Thyroid gland (tissue), 4 donors: ENCODE results near the gene MAPK1. TPM values are rescaled to one million over a fixed set of nuclear protein-coding genes. Genes with fewer than 3 reads are reported as not detected.
"Not testable (repeated sequence)": the region's sequence is repeated elsewhere in the genome, so short reads cannot be mapped to it uniquely, and the experiment has no call there.

Experiments used
- DNase-seq, 2 donors: peaks; one replicate each; pipeline ENCODE4 v3.0.0-alpha.2; 2019
- H3K27ac ChIP-seq, 3 donors: fragments of 200-600 bp; sonication (generic); 1 replicate in 2 of 3; 2 replicates in 1 of 3; pipeline ENCODE4 v1.5.1; 2016 to 2019; ENCODE audit warnings: mild to moderate bottlenecking in 1 of 3, moderate library complexity in 1 of 3
- H3K27me3 ChIP-seq: fragments of 200-600 bp; sonication (generic); one replicate; pipeline ENCODE4 v1.5.1; 2019
- H3K36me3 ChIP-seq, 2 donors: fragments of 200-600 bp; sonication (generic); one replicate each; pipeline ENCODE4 v1.5.1; 2016 to 2019
- H3K4me1 ChIP-seq, 2 donors: fragments of 200-600 bp; sonication (generic); one replicate each; pipeline ENCODE4 v1.5.1; 2017 to 2019
- H3K4me3 ChIP-seq, 3 donors: fragments of 200-600 bp; sonication (generic); replicated peaks in 1 of 3; 1 replicate in 2 of 3; 2 replicates in 1 of 3; pipeline ENCODE4 v1.5.1; 2016; ENCODE audit warnings: mild to moderate bottlenecking in 1 of 3
- H3K9me3 ChIP-seq: fragments of 200-600 bp; sonication (generic); one replicate; pipeline ENCODE4 v1.5.1; 2017
- CTCF ChIP-seq, 6 experiments: fragments of 200-600 bp in 3 of 6; fragments of 450-650 bp in 3 of 6; sonication (generic) in 3 of 6; IDR thresholded peaks; one replicate each; pipeline ENCODE4 v1.5.1; 2016 to 2019; ENCODE audit warnings: antibody characterized with exemption in 6 of 6, mild to moderate bottlenecking in 2 of 6, inconsistent platforms in 1 of 6, moderate library complexity in 1 of 6
- POLR2A ChIP-seq, 2 donors: fragments of 450-650 bp; IDR thresholded peaks; one replicate each; pipeline ENCODE4 v1.6.1; 2017; ENCODE audit warnings: antibody characterized with exemption in 2 of 2, mild to moderate bottlenecking in 2 of 2, moderate library complexity in 1 of 2
- WGBS, 2 donors: methylation state at CpG; one replicate each; pipeline ENCODE4 v1.1.5; 2017; 5-methylcytosine and 5-hydroxymethylcytosine counted together
- intact Hi-C: fragments of 100-400 bp; cut with DNase I; formaldehyde crosslinking; loops from one replicate; pipeline ENCODE4 v1.15.1; 2023
- total RNA-seq, 4 donors: library from RNA; depleted of rRNA; stranded (reverse); fragments of >200 nt; gene quantifications; one replicate each; pipeline ENCODE4 v1.2.3, GENCODE V29; 2016

MAPK1 gene
- total RNA-seq, 4 donors from 2014 or later: 83.1 to 145 (median 97.9) TPM

- 79 to 81% methylated on average over 6 of the region's 6 CpGs for whole genome bisulfite sequencing, 2 donors
- intact Hi-C loops: no loop called here
- no peak for TF ChIP-seq CTCF (IDR thresholded peaks at IDR 0.05)
- no peak for TF ChIP-seq POLR2A (IDR thresholded peaks at IDR 0.05)
- Histone ChIP-seq H3K4me1 (peaks cover 28 to 29% of the 10 kb centered on the region in 2 donors), H3K9me3 (no peaks in the 10 kb centered on the region), H3K27me3 (no peaks in the 10 kb centered on the region), H3K4me3 (no peak overlapping the region), H3K36me3 (no peaks in the 10 kb centered on the region), H3K27ac (no peak overlapping the region)
- no peak for DNase-seq
Observed at GRCh38 chr22:21855676-21856075, 11.8 kb downstream of the MAPK1 start.

- Histone ChIP-seq H3K27me3 (no peaks in the 10 kb centered on the region), H3K4me1 (peaks cover 33 to 45% of the 10 kb centered on the region in 2 donors), H3K27ac (no peak overlapping the region), H3K9me3 (no peaks in the 10 kb centered on the region), H3K36me3 (no peaks in the 10 kb centered on the region), H3K4me3 (no peak overlapping the region)
- intact Hi-C loops: no loop called here
- TF ChIP-seq POLR2A (IDR thresholded peaks at IDR 0.05) (no peak), CTCF (IDR thresholded peaks at IDR 0.05) (no peak)
- DNase-seq: no peak
Observed at GRCh38 chr22:21850660-21851059, 16.8 kb downstream of the MAPK1 start.

- Histone ChIP-seq H3K36me3 (no peaks in the 10 kb centered on the region), H3K4me1 (peaks cover 24 to 49% of the 10 kb centered on the region in 2 donors), H3K4me3 (no peak overlapping the region), H3K9me3 (no peaks in the 10 kb centered on the region), H3K27me3 (no peaks in the 10 kb centered on the region), H3K27ac (peak overlapping the region in 1 of 3 donors; percentile 24)
- TF ChIP-seq POLR2A (IDR thresholded peaks at IDR 0.05) (no peak), CTCF (IDR thresholded peaks at IDR 0.05) (no peak)
- DNase-seq: no peak
- intact Hi-C loops: no loop called here
- WGBS, 2 donors: 25 to 48% methylated on average over 1 of the region's 1 CpG
Observed at GRCh38 chr22:21849489-21849888, 18.0 kb downstream of the MAPK1 start.

GRCh38 chr22:21848057-21848456 is 19.4 kb downstream of the MAPK1 start:
- peaks cover 24 to 46% of the 10 kb centered on the region in 2 donors for H3K4me1 ChIP-seq
- H3K4me3 ChIP-seq, H3K9me3 ChIP-seq, DNase-seq, intact Hi-C loops, H3K36me3 ChIP-seq, H3K27me3 ChIP-seq, H3K27ac ChIP-seq: not testable (repeated sequence)
- WGBS, 2 donors: 52 to 66% methylated on average over 5 of the region's 5 CpGs

GRCh38 chr22:21845558-21846453 is 21.6 kb downstream of the MAPK1 start:
- no peak for DNase-seq
- H3K4me1 ChIP-seq: peaks cover 26 to 46% of the 10 kb centered on the region in 2 donors
- H3K27me3 ChIP-seq: no peaks in the 10 kb centered on the region
- no peak overlapping the region for H3K4me3 ChIP-seq
- no peaks in the 10 kb centered on the region for H3K36me3 ChIP-seq
- H3K9me3 ChIP-seq: no peaks in the 10 kb centered on the region
- 97 to 98% methylated on average over 1 of the region's 1 CpG for WGBS, 2 donors
- H3K27ac ChIP-seq: no peak overlapping the region
- TF ChIP-seq POLR2A (IDR thresholded peaks at IDR 0.05) (no peak), CTCF (IDR thresholded peaks at IDR 0.05) (no peak)
- intact Hi-C loops: no loop called here
